ENCODE data around the gene ADM5.

DNA sequence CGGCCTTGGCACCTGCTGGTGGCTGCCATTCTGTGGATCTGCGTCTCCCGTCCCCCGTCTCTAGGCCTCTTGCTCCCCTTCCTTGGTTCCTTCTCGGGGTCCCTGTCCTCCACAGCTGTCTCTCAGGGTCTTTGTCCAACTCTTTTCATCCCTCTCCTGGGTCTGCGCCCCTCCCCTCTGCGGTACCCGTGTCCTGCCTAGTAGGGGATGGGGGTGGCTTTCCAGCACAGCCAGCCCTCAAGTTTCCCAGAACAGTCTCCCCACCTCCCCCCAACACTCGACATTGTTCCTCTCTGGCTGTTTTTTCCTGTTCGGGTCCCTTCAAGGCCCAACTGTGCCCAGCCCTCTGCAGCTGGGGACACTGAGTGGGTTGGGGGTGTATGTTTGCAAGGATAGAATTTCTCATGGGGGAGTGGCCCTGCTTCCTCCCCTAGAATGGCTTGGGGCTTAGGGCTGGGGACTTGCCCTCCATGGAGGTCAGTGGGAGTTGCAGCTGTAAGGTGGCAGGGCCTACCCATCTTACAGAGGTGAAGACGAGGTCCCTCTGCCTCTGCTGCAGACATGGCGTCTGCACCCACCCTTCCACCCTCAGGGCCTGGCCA, 762 bp upstream of the ADM5 start:
- TF ChIP-seq POLR2AphosphoS5 (IDR thresholded peaks at IDR 0.05; ENCODE audit: low read depth) (no peak), CTCF (conservative IDR thresholded peaks at IDR 0.05; ENCODE audit: low read depth in 2 of 2) (no peak), EZH2 (IDR thresholded peaks at IDR 0.05; ENCODE audit: low read depth, unreplicated experiment) (no peak), JUNB (IDR thresholded peaks at IDR 0.05; ENCODE audit: unreplicated experiment) (no peak), ZNF331 (CRISPR knock-in tag; IDR thresholded peaks at IDR 0.05; ENCODE audit: low read depth) (no peak), CREB1 (CRISPR knock-in tag; IDR thresholded peaks at IDR 0.05; ENCODE audit: low read depth) (no peak), ETS1 (IDR thresholded peaks at IDR 0.05) (no peak), NANOG (IDR thresholded peaks at IDR 0.05; ENCODE audit: borderline replicate concordance) (no peak), EZH2phosphoT487 (IDR thresholded peaks at IDR 0.05; ENCODE audit: unreplicated experiment) (no peak), ZNF462 (CRISPR knock-in tag; IDR thresholded peaks at IDR 0.05) (no peak), ZNF114 (CRISPR knock-in tag; IDR thresholded peaks at IDR 0.05) (no peak), STAT1 (IDR thresholded peaks at IDR 0.05; ENCODE audit: unreplicated experiment) (no peak)
- TF ChIP-seq, protein P1, sequence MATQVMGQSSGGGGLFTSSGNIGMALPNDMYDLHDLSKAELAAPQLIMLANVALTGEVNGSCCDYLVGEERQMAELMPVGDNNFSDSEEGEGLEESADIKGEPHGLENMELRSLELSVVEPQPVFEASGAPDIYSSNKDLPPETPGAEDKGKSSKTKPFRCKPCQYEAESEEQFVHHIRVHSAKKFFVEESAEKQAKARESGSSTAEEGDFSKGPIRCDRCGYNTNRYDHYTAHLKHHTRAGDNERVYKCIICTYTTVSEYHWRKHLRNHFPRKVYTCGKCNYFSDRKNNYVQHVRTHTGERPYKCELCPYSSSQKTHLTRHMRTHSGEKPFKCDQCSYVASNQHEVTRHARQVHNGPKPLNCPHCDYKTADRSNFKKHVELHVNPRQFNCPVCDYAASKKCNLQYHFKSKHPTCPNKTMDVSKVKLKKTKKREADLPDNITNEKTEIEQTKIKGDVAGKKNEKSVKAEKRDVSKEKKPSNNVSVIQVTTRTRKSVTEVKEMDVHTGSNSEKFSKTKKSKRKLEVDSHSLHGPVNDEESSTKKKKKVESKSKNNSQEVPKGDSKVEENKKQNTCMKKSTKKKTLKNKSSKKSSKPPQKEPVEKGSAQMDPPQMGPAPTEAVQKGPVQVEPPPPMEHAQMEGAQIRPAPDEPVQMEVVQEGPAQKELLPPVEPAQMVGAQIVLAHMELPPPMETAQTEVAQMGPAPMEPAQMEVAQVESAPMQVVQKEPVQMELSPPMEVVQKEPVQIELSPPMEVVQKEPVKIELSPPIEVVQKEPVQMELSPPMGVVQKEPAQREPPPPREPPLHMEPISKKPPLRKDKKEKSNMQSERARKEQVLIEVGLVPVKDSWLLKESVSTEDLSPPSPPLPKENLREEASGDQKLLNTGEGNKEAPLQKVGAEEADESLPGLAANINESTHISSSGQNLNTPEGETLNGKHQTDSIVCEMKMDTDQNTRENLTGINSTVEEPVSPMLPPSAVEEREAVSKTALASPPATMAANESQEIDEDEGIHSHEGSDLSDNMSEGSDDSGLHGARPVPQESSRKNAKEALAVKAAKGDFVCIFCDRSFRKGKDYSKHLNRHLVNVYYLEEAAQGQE (IDR thresholded peaks at IDR 0.05; ENCODE audit: unreplicated experiment) = no peak

Measured in GM23338 (cell line).